Measurements from ENCODE around the gene TMEM40. TPM values are rescaled to one million over a fixed set of nuclear protein-coding genes. Genes with fewer than 3 reads are reported as not detected.

Gene TMEM40
- total and polyA plus RNA-seq, 9 of the 15 experiments (the other 6 are each of a cell fraction or from before 2014, with no cell fraction given), result 0.11 to 0.31 (median 0.14) TPM; not detected in 6

- TF ChIP-seq ID3 (CRISPR knock-in tag; IDR thresholded peaks at IDR 0.05) (no peak), ID3 (tag; IDR thresholded peaks at IDR 0.05) (no peak), U2AF2 (optimal IDR thresholded peaks at IDR 0.05; ENCODE audit: low read depth, low read length) (no peak), PML (IDR thresholded peaks at IDR 0.05; ENCODE audit: low read length) (0 out of 2 replicates have a peak, but pooled peaks have one; percentile 24), FIP1L1 (IDR thresholded peaks at IDR 0.05; ENCODE audit: low read depth, low read length, poor library complexity, severe bottlenecking) (no peak), ZNF395 (CRISPR knock-in tag; IDR thresholded peaks at IDR 0.05) (no peak), CHCHD3 (CRISPR knock-in tag; IDR thresholded peaks at IDR 0.05) (no peak), THAP7 (CRISPR knock-in tag; IDR thresholded peaks at IDR 0.05) (no peak), L3MBTL2 (IDR thresholded peaks at IDR 0.05) (peak; percentile 88), STAG1 (CRISPR knock-in tag; IDR thresholded peaks at IDR 0.05; ENCODE audit: borderline replicate concordance) (no peak), MNT (conservative IDR thresholded peaks at IDR 0.05) (0 out of 4 replicates have a peak, but pooled peaks of 1 of the 2 experiments have one; percentile 22), ZNF280A (IDR thresholded peaks at IDR 0.05; ENCODE audit: low read depth, partially characterized antibody) (no peak), CHD4 (IDR thresholded peaks at IDR 0.05; ENCODE audit: insufficient read depth, insufficient replicate concordance, low read depth, low read length, poor library complexity, severe bottlenecking) (no peak), CTCF (IDR thresholded peaks at IDR 0.05 in 2 of 3, conservative IDR thresholded peaks at IDR 0.05 in 1 of 3; ENCODE audit: insufficient read depth in 2 of 3, low read depth in 1 of 3, low read length in 3 of 3) (no peak), GTF2A2 (tag; IDR thresholded peaks at IDR 0.05) (no peak), PTRF (tag; IDR thresholded peaks at IDR 0.05) (no peak), NKRF (IDR thresholded peaks at IDR 0.05; ENCODE audit: borderline replicate concordance) (no peak)
Observed at GRCh38 chr3:12782172-12782815, 23.2 kb upstream of the TMEM40 start (continued).
